KBM-7 (cell line): ENCODE measurements around the gene ROR1.

ENCODE experiments used
- DNase-seq: peaks from one replicate; pipeline ENCODE4 v3.0.0-alpha.2; 2015
- in situ Hi-C: fragments of 300-500 bp; cut with MboI; formaldehyde crosslinking; loops from 2 replicates; pipeline ENCODE4 v1.14.3; 2020; ENCODE audit warnings: low sequenced_read_pairs, low pct_unique_long_range_greater_than_20kb, mixed read lengths

The ROR1 gene

GRCh38 chr1:63975481-63975880 is 201.7 kb downstream of the ROR1 start:
- in situ Hi-C loops = no loop called here

GRCh38 chr1:63976006-63976405 is 202.2 kb downstream of the ROR1 start:
- no peak for DNase-seq
- in situ Hi-C loops = no loop called here

More at GRCh38 chr1:63975481-63975880, 201.7 kb downstream of the ROR1 start:
- no peak for DNase-seq

GRCh38 chr1:63977466-63977865 is 203.6 kb downstream of the ROR1 start:
- in situ Hi-C loops = no loop called here
- no peak for DNase-seq

- no peak for DNase-seq
- in situ Hi-C loops = no loop called here
Observed at GRCh38 chr1:63980740-63981407, 207.1 kb downstream of the ROR1 start.

GRCh38 chr1:63981408-63981773 is 207.6 kb downstream of the ROR1 start:
- no peak for DNase-seq
- in situ Hi-C loops = no loop called here

GRCh38 chr1:63982201-63982600 is 208.4 kb downstream of the ROR1 start:
- in situ Hi-C loops = no loop called here
- DNase-seq = no peak

GRCh38 chr1:63983391-63984256 is 209.8 kb downstream of the ROR1 start:
- in situ Hi-C loops = no loop called here
- no peak for DNase-seq

GRCh38 chr1:63984257-63984929 is 210.6 kb downstream of the ROR1 start:
- no peak for DNase-seq
- in situ Hi-C loops = no loop called here

GRCh38 chr1:63984930-63985290 is 211.1 kb downstream of the ROR1 start:
- DNase-seq = no peak
- in situ Hi-C loops = no loop called here

GRCh38 chr1:63987014-63987627 is 213.3 kb downstream of the ROR1 start:
- no peak for DNase-seq
- in situ Hi-C loops = no loop called here

- DNase-seq = no peak
- in situ Hi-C loops = no loop called here
Observed at GRCh38 chr1:63987628-63988024, 213.8 kb downstream of the ROR1 start.

GRCh38 chr1:63988941-63989340 is 215.1 kb downstream of the ROR1 start:
- in situ Hi-C loops = no loop called here

GRCh38 chr1:63991685-63992084 is 217.9 kb downstream of the ROR1 start:
- in situ Hi-C loops = no loop called here

More at GRCh38 chr1:63988941-63989340, 215.1 kb downstream of the ROR1 start:
- no peak for DNase-seq

GRCh38 chr1:64000021-64000420 is 226.2 kb downstream of the ROR1 start:
- DNase-seq = no peak
- in situ Hi-C loops = no loop called here

More at GRCh38 chr1:63991685-63992084, 217.9 kb downstream of the ROR1 start:
- no peak for DNase-seq

GRCh38 chr1:64001038-64001437 is 227.2 kb downstream of the ROR1 start:
- no peak for DNase-seq
- in situ Hi-C loops = no loop called here

GRCh38 chr1:64004451-64005025 is 230.7 kb downstream of the ROR1 start:
- in situ Hi-C loops = no loop called here

GRCh38 chr1:64005801-64006200 is 232.0 kb downstream of the ROR1 start:
- no peak for DNase-seq
- in situ Hi-C loops = no loop called here

More at GRCh38 chr1:64004451-64005025, 230.7 kb downstream of the ROR1 start:
- DNase-seq = no peak

- no peak for DNase-seq
- in situ Hi-C loops = no loop called here
Observed at GRCh38 chr1:64006276-64007051, 232.6 kb downstream of the ROR1 start.

GRCh38 chr1:64010316-64010715 is 236.5 kb downstream of the ROR1 start:
- no peak for DNase-seq
- in situ Hi-C loops = no loop called here
